NCI-H526 (cell line): ENCODE results near the gene NUDT4B.
"Not testable (repeated sequence)": the region's sequence is repeated elsewhere in the genome, so short reads cannot be mapped to it uniquely, and the experiment has no call there.

Experiments used
- DNase-seq, 2 experiments: peaks; one replicate each; lab custom pipeline; 2025; lab: John Stamatoyannopoulos, UW

NUDT4B gene

DNA sequence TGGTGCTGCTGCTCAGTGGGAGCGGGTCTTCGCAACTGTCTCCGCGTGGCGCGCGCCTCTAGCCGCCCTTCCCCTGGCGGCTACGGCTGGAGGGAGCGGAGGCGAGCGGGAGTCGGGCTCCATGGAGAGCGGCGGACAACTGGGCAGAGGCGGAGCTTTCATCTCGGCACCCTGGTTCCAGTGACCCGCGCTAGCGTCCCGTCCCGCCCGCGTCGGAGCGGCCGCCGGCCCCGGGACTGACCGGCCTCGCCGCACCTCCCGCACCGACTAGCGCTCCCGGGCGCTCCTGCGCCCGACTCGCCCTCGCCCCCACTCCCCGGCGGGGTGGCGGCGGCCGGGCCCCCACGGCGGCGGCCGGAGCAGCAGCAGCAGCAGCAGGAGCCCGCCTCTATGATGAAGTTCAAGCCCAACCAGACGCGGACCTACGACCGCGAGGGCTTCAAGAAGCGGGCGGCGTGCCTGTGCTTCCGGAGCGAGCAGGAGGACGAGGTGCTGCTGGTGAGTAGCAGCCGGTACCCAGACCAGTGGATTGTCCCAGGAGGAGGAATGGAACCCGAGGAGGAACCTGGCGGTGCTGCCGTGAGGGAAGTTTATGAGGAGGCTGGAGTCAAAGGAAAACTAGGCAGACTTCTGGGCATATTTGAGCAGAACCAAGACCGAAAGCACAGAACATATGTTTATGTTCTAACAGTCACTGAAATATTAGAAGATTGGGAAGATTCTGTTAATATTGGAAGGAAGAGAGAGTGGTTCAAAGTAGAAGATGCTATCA is at the start of gene NUDT4B:
Gene NUDT4B (plus strand): TSS at position 212 of the 772 bp plus-strand sequence. CDS start 179 bp downstream, at position 391.
- not testable (repeated sequence) for DNase-seq

DNA sequence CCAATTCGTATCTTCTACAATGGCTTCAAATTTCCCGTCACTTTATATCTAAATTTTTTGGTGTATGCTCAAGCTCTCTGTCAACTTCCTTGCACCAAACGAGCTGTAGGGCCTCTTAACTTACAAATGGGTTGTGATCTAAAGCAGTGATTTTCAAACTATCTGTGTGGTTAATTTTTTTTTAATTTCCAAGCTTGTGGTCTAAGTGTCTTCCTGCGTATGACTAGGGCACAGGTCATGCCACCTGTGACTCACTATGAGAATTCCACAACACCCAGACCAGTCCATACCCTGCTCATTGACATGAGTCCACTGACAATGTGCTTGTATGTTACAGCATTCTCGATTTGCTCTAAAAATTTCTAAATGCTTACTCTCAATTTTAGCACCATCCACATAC is 49.2 kb upstream of the NUDT4B start:
- DNase-seq: not testable (repeated sequence)

DNA sequence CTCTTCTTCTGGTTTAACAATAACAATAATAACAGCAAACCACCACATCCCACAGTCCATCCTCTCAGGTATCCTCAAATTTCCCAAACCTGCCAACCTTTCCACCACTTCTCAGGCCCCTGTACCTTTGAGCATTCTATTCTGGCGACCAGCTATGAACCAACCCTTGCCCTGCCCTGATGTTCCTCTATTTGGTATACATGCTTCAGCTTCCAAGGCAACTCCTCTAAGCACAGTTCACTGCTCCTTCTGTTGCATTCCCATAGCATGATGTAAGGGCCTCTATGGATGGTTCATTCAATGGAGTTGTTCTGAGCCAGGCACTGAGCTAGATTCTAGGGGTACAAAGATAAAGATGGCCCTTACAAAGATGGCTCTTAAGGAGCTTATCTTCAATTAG is 46.3 kb upstream of the NUDT4B start:
- not testable (repeated sequence) for DNase-seq

DNA sequence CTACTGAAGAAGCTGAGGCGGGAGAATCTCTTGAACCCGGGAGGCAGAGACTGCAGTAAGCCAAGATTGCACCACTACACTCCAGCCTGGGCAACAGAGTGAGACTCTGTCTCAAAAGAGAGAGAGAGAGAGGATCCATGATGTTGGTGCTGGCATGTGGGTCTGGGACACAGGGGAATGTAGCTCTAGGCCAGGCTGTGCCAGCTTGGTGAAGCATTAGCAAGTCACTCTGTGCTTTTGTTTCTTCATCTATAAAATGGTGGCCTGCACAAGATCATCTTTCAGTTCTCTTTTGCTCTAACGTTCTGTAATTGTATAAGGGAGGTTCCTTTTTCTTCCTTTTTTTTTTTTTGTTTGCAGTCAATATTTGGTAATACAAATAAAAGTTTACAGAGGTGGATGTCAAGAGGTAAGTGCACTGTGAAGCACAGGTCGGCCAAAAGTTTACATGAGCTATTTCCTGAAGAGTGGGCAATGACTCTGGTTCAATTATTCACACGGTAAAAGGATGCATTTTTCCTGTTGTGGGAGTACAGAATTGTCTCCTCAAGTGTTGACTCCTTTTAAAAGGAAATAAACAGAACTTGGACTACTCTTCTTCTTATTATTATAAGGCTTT is 44.5 kb upstream of the NUDT4B start:
- not testable (repeated sequence) for DNase-seq

DNA sequence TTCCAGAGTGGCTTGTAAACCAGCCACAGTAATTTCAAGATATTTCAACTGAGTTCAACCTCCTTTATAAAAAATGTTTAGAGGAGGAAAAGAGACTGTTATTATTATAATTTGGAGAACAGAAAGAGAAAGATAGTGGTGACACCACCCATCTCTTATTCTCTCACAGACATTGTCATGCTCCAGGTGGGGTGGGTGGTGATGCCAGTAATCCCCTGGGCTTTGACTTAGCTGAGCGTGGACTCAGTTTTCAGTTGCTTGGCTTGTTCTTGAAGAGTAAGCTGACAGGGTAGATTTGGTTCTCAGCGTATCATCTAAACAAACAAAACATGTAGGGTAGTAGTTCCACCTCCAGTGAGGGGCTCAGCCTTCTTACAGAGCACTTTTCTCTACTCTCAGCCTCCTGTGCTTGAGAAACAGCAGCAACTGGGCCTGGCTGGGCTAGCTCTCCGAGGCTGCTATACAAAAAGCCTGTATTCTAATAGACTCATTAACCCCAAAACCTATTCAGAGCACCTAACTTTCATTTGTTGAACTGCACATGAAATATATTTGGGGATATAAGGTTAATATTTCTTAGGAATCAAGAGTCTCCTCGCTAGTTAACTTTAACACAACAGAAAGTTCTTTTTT is 43.1 kb upstream of the NUDT4B start:
- DNase-seq: not testable (repeated sequence)

DNA sequence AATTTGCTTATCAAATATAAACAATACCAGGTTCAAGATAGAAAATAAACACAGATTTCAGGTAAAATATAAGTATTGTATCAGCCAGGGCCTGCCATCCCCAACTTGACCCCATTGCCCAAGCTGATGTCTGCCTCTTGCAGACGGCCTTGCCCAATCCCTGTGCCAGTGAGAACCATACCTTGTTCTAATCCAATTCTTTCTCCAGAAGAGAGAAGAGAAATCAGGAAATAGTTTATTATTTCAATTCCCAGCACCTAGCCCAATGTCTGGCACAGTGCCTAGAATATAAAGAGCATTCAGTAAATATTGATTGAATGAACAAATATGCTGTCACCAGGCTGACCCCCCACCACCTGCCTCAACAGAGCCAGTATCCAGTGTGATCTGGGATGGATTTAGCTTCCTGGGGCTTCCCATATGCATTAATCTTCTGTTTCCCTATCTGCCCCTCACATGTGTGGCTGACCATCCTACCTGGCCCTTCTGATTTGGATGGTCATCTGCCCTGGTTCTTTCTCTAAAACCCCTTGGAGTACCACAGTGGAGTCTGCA is 39.7 kb upstream of the NUDT4B start:
- not testable (repeated sequence) for DNase-seq

DNA sequence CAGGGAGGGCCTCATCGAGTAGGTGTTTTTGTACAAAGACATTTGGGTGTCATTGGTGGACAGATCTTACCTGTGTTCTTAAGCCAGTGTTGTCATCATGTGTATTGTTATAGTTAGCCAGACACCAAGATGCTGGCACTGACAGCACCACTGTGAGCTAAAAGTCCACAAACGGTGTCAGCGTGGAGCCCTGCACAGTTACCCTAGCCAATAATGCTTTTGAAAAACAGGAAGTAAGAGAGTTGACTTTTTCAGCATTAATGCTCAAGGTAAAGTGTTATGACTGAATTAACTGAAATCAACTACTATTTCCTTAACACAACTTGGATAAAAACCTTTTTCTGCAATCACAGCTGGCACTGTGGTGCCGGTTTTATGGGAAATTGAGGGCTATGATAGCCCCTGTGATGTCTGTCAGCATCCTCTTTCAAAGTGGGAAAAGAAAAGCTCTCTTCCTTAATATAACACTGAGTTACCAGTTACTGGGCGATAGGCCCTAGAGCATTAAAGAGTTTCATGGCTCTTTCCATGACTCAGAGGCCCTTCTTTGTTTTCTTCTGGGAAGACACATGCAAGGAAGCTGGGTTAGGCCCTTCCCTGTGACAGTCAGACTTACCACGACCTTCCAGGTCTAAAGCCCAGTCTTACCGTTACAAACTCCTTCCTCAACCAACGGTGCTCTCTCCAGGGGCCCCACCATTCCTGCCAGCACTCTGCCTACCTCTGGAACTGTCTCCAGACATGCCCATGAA is 37.6 kb upstream of the NUDT4B start:
- DNase-seq: not testable (repeated sequence)

DNA sequence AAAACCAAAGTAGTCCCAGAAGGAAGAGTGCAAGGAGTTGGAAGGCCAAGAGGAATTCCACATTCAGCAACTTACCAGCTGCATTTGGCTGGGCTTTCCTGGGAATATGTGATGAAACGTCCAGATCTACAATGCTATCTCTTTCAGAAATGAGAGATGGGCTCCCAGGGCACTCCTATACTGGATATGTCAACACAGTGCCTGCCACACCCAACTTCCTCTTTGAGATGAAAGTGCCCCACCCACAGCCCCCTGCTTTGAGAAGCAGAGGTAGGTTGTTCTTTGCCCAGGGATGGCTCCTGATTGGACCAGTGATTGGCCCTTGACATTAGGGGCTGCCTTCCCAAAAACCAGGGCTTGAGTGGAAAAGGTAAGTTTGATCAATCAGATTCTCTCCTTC is 36.2 kb upstream of the NUDT4B start:
- DNase-seq: not testable (repeated sequence)

DNA sequence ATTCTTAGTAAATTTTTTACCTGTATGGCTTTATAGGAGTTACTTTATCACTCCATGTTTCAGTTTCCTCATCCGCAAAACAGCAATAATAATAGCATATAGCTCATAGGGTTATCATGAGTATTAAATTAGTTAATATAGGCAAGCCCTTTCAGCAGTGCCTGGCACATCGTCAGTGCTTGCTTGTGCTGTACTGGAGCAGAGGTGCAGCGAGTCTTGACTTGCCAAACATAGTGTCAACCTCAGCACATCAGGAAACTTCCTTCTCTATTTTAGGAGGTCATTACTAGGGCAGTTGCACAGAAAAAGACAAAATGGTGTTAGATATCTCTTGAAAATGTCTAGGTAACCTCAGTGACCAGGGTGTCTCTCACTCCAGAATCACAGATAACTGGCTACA is 33.1 kb upstream of the NUDT4B start:
- not testable (repeated sequence) for DNase-seq

DNA sequence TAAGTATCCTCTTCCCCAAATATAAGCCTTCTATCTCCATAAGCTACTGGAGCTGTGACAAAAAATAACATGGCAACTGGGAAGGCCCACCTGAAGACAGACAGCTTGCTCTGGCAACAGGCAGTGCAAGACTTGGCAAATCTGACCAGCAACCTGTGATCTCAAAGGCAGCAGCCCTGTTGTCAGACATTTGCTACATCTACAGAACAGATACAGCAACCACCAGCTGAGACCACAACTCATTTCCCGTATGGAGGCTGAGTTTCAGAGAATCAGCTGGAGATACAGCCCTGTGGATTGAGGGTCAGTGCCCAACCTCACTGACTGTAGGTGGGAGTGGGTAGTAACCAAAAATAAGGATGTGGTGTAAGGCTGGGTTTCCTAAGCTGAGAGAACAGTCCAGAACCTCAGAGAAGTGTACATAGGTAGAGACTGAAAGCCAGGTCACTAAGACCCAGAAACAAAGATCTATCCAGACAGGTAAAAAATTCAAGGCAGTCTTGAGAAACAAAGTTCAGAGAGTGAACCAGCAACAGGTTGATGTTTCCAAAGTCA is 31.5 kb upstream of the NUDT4B start:
- not testable (repeated sequence) for DNase-seq

DNA sequence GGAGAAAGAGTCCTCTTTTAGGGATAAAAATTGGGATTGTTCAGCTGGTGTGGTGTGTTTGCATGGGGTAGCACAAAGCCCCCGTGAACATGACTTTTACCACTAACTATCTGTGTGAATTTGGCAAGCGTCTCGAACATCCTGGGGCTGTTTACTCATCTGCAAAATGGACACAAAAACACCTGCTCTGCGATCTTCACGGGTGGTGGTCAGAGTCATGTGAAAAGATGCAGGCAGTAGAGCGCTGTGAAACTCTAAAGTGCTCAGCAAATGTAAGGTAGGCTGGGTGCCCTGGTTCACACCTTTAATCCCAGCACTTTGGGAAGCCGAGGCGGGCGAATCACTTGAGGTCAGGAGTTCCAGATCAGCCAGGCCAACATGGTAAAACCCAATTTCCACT is 27.7 kb upstream of the NUDT4B start:
- DNase-seq: not testable (repeated sequence)

DNA sequence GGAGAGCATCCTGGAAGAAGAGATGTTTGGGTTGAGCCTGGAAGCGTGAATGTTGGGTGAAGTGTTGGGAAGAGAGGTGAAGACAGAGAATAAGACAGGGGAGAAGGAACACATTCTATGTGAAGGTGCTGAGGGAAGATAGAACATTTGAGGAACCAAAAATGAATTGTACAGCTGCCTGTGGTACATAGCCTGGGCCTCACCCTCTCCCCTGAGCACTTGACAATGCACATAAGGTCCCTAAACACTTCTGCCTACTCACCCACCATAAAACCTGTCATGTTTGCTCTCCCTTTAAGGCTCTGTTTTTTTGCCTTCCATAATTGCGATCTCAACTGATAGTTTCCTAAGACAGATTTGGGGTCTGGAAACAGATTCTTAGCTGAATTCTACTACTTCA is 25.8 kb upstream of the NUDT4B start:
- DNase-seq: not testable (repeated sequence)

DNA sequence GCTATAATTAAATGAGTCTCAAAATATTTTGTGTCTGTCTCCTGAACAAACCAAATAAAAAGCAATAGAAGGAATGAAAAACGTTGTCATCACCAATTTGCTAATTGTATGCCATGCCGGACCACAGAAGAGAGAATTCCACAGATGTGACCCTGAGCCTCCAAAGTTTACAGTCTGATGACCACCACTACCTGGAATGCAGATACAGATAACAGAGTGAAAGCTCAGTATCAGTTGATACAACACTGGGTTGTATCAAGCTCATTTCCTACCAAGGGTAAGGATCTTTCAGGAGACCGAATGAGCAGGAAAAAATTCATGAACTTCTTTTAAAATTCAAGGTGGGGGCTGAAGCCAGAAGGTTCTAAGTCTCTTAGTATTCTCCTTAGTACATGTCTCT is 25.1 kb upstream of the NUDT4B start:
- not testable (repeated sequence) for DNase-seq

DNA sequence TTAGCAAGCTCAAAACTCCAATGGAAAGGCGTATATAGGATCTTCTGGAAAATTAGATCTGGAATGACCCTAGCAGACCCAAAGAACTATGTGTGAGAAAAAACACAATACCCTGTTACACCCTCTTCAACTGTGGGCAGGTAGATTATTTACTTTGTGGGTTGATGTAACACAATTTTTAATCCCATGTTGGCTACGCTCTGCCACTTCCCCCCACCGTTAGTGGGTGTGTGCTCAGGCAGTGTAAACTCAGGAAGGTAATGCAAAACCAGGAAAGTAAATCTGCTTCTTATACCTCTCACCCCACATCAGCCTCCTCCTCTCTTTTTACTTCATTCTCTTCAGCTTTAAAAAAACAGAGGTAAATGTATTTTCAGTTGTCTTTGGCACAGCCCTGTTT is 23.7 kb upstream of the NUDT4B start:
- DNase-seq: not testable (repeated sequence)

DNA sequence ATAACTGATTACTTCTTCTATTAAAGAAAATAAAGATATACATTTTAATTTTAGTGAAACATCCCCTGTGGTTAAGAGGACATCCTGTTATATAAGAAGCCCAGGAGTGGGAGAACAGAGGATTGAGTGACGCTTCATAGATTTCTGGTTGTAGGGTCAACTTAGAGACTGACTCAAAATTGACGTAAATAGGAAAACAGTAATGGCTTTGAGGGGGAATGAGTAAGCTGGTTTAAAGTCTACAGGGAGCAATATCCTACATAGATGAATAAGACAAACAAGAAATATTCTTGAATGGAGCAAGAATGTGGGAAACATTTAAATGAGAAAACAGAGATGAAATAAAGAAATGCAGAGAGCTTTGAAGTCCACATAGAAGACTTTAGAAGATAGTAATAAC is 20.7 kb upstream of the NUDT4B start:
- DNase-seq: not testable (repeated sequence)

DNA sequence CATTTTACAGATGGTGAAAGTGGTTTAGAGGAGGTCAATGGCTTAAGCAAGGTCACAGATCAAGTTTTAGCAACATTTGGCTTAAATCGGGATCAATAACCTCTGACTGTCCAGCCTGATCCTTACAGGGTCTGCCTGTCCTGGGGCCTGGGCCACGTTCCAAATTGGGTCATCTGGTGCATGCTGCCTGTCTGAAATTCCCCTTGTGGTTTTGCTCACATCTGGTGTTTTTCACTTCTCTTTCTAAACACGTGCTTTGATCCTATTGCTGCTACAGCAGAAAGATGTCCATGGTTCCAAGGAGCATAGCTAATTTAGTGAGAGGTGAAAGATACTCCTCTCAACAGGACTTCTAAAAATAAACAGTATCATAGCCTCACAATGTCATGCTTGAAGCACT is 19.4 kb upstream of the NUDT4B start:
- DNase-seq: not testable (repeated sequence)

DNA sequence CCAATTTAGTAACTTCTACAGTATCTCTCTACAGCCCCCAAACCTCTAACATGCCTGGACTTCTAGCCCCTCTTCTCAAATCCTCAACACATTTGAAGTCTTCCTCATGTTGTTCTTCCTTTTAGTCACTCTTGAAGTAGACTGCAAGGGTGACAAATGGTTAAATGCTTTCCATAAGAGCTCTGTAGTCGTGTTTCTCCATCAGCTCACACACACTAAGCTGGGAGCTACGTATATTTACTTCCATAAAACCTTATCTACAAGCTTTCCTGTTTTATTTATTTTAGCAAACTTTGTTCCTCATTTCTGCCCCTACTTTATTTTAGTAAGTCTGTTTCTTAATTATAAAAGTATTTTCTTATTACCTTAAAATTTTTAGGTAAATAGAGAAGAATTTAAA is 19.0 kb upstream of the NUDT4B start:
- not testable (repeated sequence) for DNase-seq

DNA sequence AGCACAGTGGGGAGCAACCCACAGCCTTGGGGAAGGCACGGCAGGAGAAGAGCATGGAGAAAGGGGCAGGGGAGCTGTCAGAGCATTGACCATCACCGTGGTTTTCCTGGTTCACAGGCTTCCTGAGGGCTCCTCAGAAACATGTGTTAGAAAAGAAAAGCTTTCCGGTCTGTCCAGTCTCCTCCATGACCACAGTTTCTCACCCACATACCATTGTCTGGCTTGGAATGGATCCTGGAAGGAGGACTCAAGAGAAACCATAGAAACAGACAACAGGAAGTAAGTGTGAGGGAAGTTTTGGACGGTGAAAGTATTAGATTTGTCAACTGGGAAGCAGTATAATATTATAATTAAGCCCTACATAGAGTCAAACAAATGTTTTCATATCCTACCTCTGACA is 16.3 kb upstream of the NUDT4B start:
- DNase-seq: not testable (repeated sequence)

DNA sequence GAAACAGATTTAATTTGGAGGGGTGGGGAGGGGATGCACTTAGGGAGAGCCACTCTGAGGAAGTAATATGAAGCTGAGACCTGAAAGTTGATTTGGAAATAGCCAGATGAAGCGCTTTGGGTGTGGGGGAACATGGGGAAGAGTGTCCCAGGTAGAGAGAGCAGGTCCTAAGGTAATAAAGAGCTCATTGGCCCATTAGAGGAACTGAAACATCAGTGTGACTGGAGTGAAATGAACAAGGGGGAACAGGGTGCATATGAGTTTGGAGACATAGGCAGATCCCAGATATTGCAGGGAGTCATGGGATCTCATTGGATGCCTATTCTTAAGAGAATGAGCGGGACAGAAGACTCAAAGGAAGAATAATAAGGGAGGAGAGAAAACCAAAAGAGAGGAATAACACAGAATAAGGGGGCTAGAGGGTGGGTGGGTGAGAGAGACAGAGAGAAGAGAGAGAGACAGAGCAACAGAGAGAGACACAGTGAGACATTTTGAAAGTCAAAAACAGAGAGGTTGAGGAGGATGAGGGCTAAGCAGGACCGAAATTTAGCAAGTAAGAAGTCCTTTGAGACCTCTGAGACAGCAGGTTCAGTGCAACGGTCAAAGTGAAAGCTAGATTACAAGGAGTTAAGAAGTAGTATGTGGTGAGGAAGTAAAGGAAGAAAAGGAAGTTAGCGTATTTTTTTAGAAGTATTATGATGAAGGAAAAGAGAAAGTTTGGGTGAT is 14.8 kb upstream of the NUDT4B start:
- DNase-seq: not testable (repeated sequence)

DNA sequence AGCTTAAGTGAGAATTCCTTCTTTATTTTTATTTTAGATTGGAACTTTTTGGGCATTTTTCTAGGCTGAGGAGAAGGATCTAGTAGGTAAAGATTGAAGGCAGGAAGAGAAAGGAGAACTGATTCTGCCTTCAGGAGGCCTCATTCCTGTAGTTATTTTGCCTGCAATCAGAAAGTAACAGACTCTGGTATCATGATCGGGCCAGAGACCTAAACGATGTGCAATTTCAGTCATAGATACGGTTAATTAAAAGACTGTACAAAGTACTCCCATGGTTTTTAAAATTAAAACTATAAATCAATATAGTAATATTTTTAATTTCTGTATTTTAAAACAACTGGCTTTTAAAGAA is 14.3 kb upstream of the NUDT4B start:
- not testable (repeated sequence) for DNase-seq

DNA sequence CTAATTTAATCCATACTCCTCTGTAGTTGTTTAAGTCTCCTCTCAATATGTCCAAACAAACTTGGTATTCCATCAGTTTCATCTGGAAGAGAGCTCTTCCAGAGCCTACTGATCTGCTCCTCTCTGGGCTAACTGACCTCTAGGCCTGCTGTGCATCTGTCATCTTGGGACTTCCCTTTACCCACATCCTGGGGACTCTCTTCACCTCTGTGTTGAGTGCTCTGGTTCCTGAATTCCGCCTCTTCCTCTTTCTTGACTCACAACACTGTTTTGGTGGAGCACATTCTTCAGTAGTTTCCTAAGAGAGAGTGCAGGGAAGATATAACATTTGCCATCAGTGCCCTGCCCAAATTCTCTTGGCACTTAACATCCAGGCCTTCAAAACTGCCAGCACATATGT is 13.0 kb upstream of the NUDT4B start:
- DNase-seq: not testable (repeated sequence)
